Body of pancreas (tissue), 4 donors: ENCODE results near the gene MEX3A. TPM values are rescaled to one million over a fixed set of nuclear protein-coding genes. Genes with fewer than 3 reads are reported as not detected.
A peak's percentile ranks its signal among the peaks of the same experiment; 100 is the strongest.
"Not testable (repeated sequence)": the region's sequence is repeated elsewhere in the genome, so short reads cannot be mapped to it uniquely, and the experiment has no call there.

Experiments
- ATAC-seq: fragments of 150-250 bp; one replicate; pipeline ENCODE4 v1.9.1; 2016
- DNase-seq, 4 donors: peaks; one replicate each; pipeline ENCODE4 v3.0.0-alpha.2; 2019
- H3K27ac ChIP-seq, 4 donors: fragments of 200-600 bp; sonication (generic); 1 replicate in 3 of 4; 2 replicates in 1 of 4; pipeline versions ENCODE4 v1.5.1 to v1.6.1; 2016 to 2019; ENCODE audit warnings: mild to moderate bottlenecking in 1 of 4, mixed read lengths in 1 of 4, moderate library complexity in 1 of 4
- H3K27me3 ChIP-seq, 2 donors: fragments of 200-600 bp; sonication (generic); one replicate each; pipeline ENCODE4 v1.6.0; 2016; ENCODE audit warnings: mild to moderate bottlenecking in 1 of 2
- H3K36me3 ChIP-seq, 2 donors: fragments of 200-600 bp; sonication (generic); replicated peaks in 1 of 2; 2 replicates each; pipeline ENCODE4 v1.5.1; 2016; ENCODE audit warnings: low read depth in 2 of 2; ENCODE audit not compliant: insufficient read depth in 1 of 2
- H3K4me1 ChIP-seq: fragments of 200-600 bp; sonication (generic); one replicate; pipeline ENCODE4 v1.6.0; 2016
- H3K4me3 ChIP-seq, 2 donors: fragments of 200-600 bp; sonication (generic); 1 replicate in 1 of 2; 2 replicates in 1 of 2; pipeline ENCODE4 v1.5.1; 2016 to 2019
- H3K9me3 ChIP-seq, 3 donors: fragments of 200-600 bp; sonication (generic); 1 replicate in 2 of 3; 2 replicates in 1 of 3; pipeline ENCODE4 v1.5.1; 2016
- CTCF ChIP-seq, 7 experiments: fragments of 450-650 bp in 4 of 7; fragments of 200-600 bp in 3 of 7; sonication (generic) in 3 of 7; IDR thresholded peaks; one replicate each; pipeline ENCODE4 v1.5.1; 2016 to 2019; ENCODE audit warnings: antibody characterized with exemption in 7 of 7
- POLR2A ChIP-seq, 3 donors: fragments of 450-650 bp; IDR thresholded peaks; one replicate each; pipeline ENCODE4 v1.6.1; 2016; ENCODE audit warnings: antibody characterized with exemption in 3 of 3, mild to moderate bottlenecking in 2 of 3
- WGBS, 2 donors: methylation state at CpG; one replicate each; pipeline ENCODE4 v1.1.5; 2017; 5-methylcytosine and 5-hydroxymethylcytosine counted together
- intact Hi-C: fragments of 100-400 bp; cut with DNase I; formaldehyde crosslinking; loops from one replicate; pipeline ENCODE4 v1.15.1; 2023
- total RNA-seq, 2 donors: library from RNA; depleted of rRNA; stranded (reverse); fragments of >200 nt; gene quantifications; one replicate each; pipeline ENCODE4 v1.1.0, GENCODE V29; 2016

MEX3A gene
- total RNA-seq, 2 donors from 2014 or later: 0.99 to 4.7 TPM

GRCh38 chr1:156117414-156118176 lies 35.3 kb upstream of the MEX3A start:
- intact Hi-C loops: no loop called here
- H3K36me3 ChIP-seq: no peaks in the 10 kb centered on the region
- TF ChIP-seq POLR2A (IDR thresholded peaks at IDR 0.05) (no peak), CTCF (IDR thresholded peaks at IDR 0.05) (no peak)
- no peaks in the 10 kb centered on the region for H3K9me3 ChIP-seq
- H3K27ac ChIP-seq: peak overlapping the region; percentile 57 to 98 (median 86)
- H3K4me3 ChIP-seq: no peak overlapping the region
- H3K27me3 ChIP-seq: no peaks in the 10 kb centered on the region
- peaks cover 72% of the 10 kb centered on the region for H3K4me1 ChIP-seq
- 54 to 56% methylated on average over 11 to 13 of the region's 13 CpGs for WGBS, 2 donors
- DNase-seq: peak in 1 of 4 donors; percentile 41
- ATAC-seq: no peak

- H3K27me3 ChIP-seq, intact Hi-C loops, H3K36me3 ChIP-seq, ATAC-seq, H3K9me3 ChIP-seq, DNase-seq: not testable (repeated sequence)
- Histone ChIP-seq H3K27ac (peak overlapping the region in 3 of 4 donors; percentile 87 to 98 (median 96)), H3K4me3 (peak overlapping the region in 1 of 2 donors; percentile 21), H3K4me1 (peaks cover 64% of the 10 kb centered on the region)
- 85 to 88% methylated on average over 5 of the region's 5 CpGs for WGBS, 2 donors
Measured at GRCh38 chr1:156116731-156117130, 34.5 kb upstream of the MEX3A start.

- Histone ChIP-seq H3K4me1 (peaks cover 54% of the 10 kb centered on the region), H3K4me3 (peak overlapping the region; percentile 89 to 91), H3K9me3 (no peaks in the 10 kb centered on the region), H3K36me3 (no peaks in the 10 kb centered on the region), H3K27me3 (no peaks in the 10 kb centered on the region), H3K27ac (peak overlapping the region; percentile 87 to 96 (median 95))
- peak; percentile 34 to 54 (median 51) for TF ChIP-seq POLR2A (IDR thresholded peaks at IDR 0.05)
- TF ChIP-seq CTCF (IDR thresholded peaks at IDR 0.05): no peak
- intact Hi-C loops: no loop called here
- DNase-seq (peak; percentile 73 to 80 (median 74)), ATAC-seq (peak; percentile 34)
- 2 to 4% methylated on average over 13 to 19 of the region's 19 CpGs for WGBS, 2 donors
Measured at GRCh38 chr1:156115514-156116374, 33.5 kb upstream of the MEX3A start.

DNA sequence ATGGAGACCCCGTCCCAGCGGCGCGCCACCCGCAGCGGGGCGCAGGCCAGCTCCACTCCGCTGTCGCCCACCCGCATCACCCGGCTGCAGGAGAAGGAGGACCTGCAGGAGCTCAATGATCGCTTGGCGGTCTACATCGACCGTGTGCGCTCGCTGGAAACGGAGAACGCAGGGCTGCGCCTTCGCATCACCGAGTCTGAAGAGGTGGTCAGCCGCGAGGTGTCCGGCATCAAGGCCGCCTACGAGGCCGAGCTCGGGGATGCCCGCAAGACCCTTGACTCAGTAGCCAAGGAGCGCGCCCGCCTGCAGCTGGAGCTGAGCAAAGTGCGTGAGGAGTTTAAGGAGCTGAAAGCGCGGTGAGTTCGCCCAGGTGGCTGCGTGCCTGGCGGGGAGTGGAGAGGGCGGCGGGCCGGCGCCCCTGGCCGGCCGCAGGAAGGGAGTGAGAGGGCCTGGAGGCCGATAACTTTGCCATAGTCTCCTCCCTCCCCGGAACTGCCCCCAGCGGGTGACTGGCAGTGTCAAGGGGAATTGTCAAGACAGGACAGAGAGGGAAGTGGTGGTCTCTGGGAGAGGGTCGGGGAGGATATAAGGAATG lies 32.8 kb upstream of the MEX3A start:
- no peaks in the 10 kb centered on the region for H3K36me3 ChIP-seq
- peak; percentile 52 for ATAC-seq
- H3K4me1 ChIP-seq: peaks cover 47% of the 10 kb centered on the region
- DNase-seq: peak in 1 of 4 donors; percentile 34
- TF ChIP-seq POLR2A (IDR thresholded peaks at IDR 0.05) (peak in 2 of 3 donors; percentile 3 to 57), CTCF (IDR thresholded peaks at IDR 0.05) (no peak)
- no peaks in the 10 kb centered on the region for H3K27me3 ChIP-seq
- H3K27ac ChIP-seq: peak overlapping the region; percentile 87 to 96 (median 95)
- 1 to 7% methylated on average over 3 to 49 of the region's 49 CpGs for WGBS, 2 donors
- H3K9me3 ChIP-seq: no peaks in the 10 kb centered on the region
- peak overlapping the region; percentile 89 to 91 for H3K4me3 ChIP-seq
- intact Hi-C loops: no loop called here
